SK-N-MC (cell line): ENCODE results near the gene DSG2.

Source experiments
- DNase-seq: peaks from one replicate; pipeline ENCODE4 v3.0.0-alpha.2; 2011; ENCODE audit warnings: low read depth, low spot score
- H3K27ac ChIP-seq: fragments of 200-600 bp; sonication (generic); 2 replicates; pipeline ENCODE4 v1.5.1; 2016; ENCODE audit warnings: mixed run types
- H3K36me3 ChIP-seq: fragments of 200-600 bp; sonication (generic); 2 replicates; pipeline ENCODE4 v1.6.1; 2017; ENCODE audit warnings: antibody characterized with exemption, low read length, mixed read lengths; ENCODE audit not compliant: insufficient read depth
- H3K4me3 ChIP-seq: fragments of 200-600 bp; sonication (generic); 2 replicates; pipeline ENCODE4 v1.5.1; 2016
- H3K9ac ChIP-seq: fragments of 200-600 bp; sonication (generic); 2 replicates; pipeline ENCODE4 v1.8.0; 2017; ENCODE audit warnings: mixed run types, mixed read lengths; ENCODE audit not compliant: insufficient read length
- H3K9me3 ChIP-seq: fragments of 200-600 bp; sonication (generic); 2 replicates; pipeline ENCODE4 v1.6.1; 2017; ENCODE audit warnings: low read depth, mild to moderate bottlenecking, antibody characterized with exemption, low read length, moderate library complexity, mixed read lengths
- EZH2 ChIP-seq: fragments of 200-600 bp; sonication (generic); IDR thresholded peaks from one replicate; pipeline ENCODE4 v1.6.1; 2017; ENCODE audit warnings: antibody characterized with exemption
- FOXP2 ChIP-seq: optimal IDR thresholded peaks from 2 replicates; pipeline ENCODE3; 2011; ENCODE audit warnings: mild to moderate bottlenecking, moderate library complexity; ENCODE audit not compliant: insufficient read depth; ENCODE audit errors: extremely low read length, control extremely low read depth
- POLR2AphosphoS5 ChIP-seq: IDR thresholded peaks from 2 replicates; pipeline ENCODE4 v1.6.1; 2012; ENCODE audit warnings: mild to moderate bottlenecking, low read depth, low read length, borderline replicate concordance

DSG2 gene

GRCh38 chr18:31575515-31576257 is 77.7 kb downstream of the DSG2 start:
- Histone ChIP-seq H3K9ac (no peak overlapping the region), H3K27ac (no peak overlapping the region), H3K9me3 (no peaks in the 10 kb centered on the region), H3K36me3 (no peaks in the 10 kb centered on the region), H3K4me3 (no peak overlapping the region)
- DNase-seq, result no peak
- TF ChIP-seq POLR2AphosphoS5, result no peak
- TF ChIP-seq FOXP2, result no peak
- no peak for TF ChIP-seq EZH2

- no peak for DNase-seq
- no peak overlapping the region for H3K9ac ChIP-seq
- H3K36me3 ChIP-seq, result no peaks in the 10 kb centered on the region
- H3K27ac ChIP-seq, result no peak overlapping the region
- no peak overlapping the region for H3K4me3 ChIP-seq
- H3K9me3 ChIP-seq, result no peaks in the 10 kb centered on the region
- TF ChIP-seq EZH2, result no peak
- no peak for TF ChIP-seq FOXP2
- no peak for TF ChIP-seq POLR2AphosphoS5
Measured at GRCh38 chr18:31576670-31577069, 78.7 kb downstream of the DSG2 start.

- Histone ChIP-seq H3K36me3 (no peaks in the 10 kb centered on the region), H3K4me3 (no peak overlapping the region), H3K27ac (no peak overlapping the region), H3K9ac (no peak overlapping the region), H3K9me3 (no peaks in the 10 kb centered on the region)
- DNase-seq, result no peak
- TF ChIP-seq FOXP2, result no peak
- no peak for TF ChIP-seq POLR2AphosphoS5
- TF ChIP-seq EZH2, result no peak
Measured at GRCh38 chr18:31577195-31577594, 79.2 kb downstream of the DSG2 start.

- Histone ChIP-seq H3K4me3 (no peak overlapping the region), H3K36me3 (no peaks in the 10 kb centered on the region), H3K27ac (no peak overlapping the region), H3K9me3 (no peaks in the 10 kb centered on the region), H3K9ac (no peak overlapping the region)
- no peak for TF ChIP-seq POLR2AphosphoS5
- TF ChIP-seq EZH2, result no peak
- TF ChIP-seq FOXP2, result no peak
- DNase-seq, result no peak
Measured at GRCh38 chr18:31578126-31578525, 80.1 kb downstream of the DSG2 start.

GRCh38 chr18:31579375-31579774 is 81.4 kb downstream of the DSG2 start:
- TF ChIP-seq FOXP2 (no peak), EZH2 (no peak), POLR2AphosphoS5 (no peak)
- DNase-seq, result no peak
- H3K9me3 ChIP-seq, result no peaks in the 10 kb centered on the region

GRCh38 chr18:31581498-31582197 is 83.7 kb downstream of the DSG2 start:
- Histone ChIP-seq H3K4me3 (no peak overlapping the region), H3K27ac (no peak overlapping the region), H3K9me3 (no peaks in the 10 kb centered on the region), H3K36me3 (no peaks in the 10 kb centered on the region), H3K9ac (no peak overlapping the region)
- TF ChIP-seq EZH2 (no peak), POLR2AphosphoS5 (no peak), FOXP2 (no peak)
- DNase-seq, result no peak

More at GRCh38 chr18:31579375-31579774, 81.4 kb downstream of the DSG2 start:
- H3K4me3 ChIP-seq, result no peak overlapping the region
- no peak overlapping the region for H3K27ac ChIP-seq
- H3K36me3 ChIP-seq, result no peaks in the 10 kb centered on the region
- no peak overlapping the region for H3K9ac ChIP-seq

- no peak overlapping the region for H3K9ac ChIP-seq
- TF ChIP-seq POLR2AphosphoS5, result no peak
- no peak for TF ChIP-seq FOXP2
- no peak for TF ChIP-seq EZH2
- H3K27ac ChIP-seq, result no peak overlapping the region
Measured at GRCh38 chr18:31583185-31583854, 85.3 kb downstream of the DSG2 start.

GRCh38 chr18:31585991-31586390 is 88.0 kb downstream of the DSG2 start:
- Histone ChIP-seq H3K9me3 (no peaks in the 10 kb centered on the region), H3K36me3 (no peaks in the 10 kb centered on the region), H3K27ac (no peak overlapping the region), H3K4me3 (no peak overlapping the region), H3K9ac (no peak overlapping the region)
- TF ChIP-seq EZH2 (no peak), POLR2AphosphoS5 (no peak)
- no peak for DNase-seq

More at GRCh38 chr18:31583185-31583854, 85.3 kb downstream of the DSG2 start:
- no peaks in the 10 kb centered on the region for H3K9me3 ChIP-seq
- DNase-seq, result no peak
- H3K4me3 ChIP-seq, result no peak overlapping the region
- no peaks in the 10 kb centered on the region for H3K36me3 ChIP-seq
